Tibial nerve (tissue), 4 donors: Measurements from ENCODE around the gene EIF4A2.

Experiments
- EP300 ChIP-seq, 2 donors: sonication (generic); formaldehyde crosslinking; IDR thresholded peaks; one replicate each; pipeline ENCODE4 v1.6.1; 2017; ENCODE audit warnings: antibody characterized with exemption in 2 of 2, mild to moderate bottlenecking in 1 of 2
- TF ChIP-seq, protein P1 (sequence below), 5 experiments: fragments of 200-600 bp in 3 of 5; fragments of 450-650 bp in 2 of 5; sonication (generic) in 3 of 5; IDR thresholded peaks; one replicate each; pipeline ENCODE4 v1.5.1; 2016 to 2019; ENCODE audit warnings: antibody characterized with exemption in 5 of 5, mild to moderate bottlenecking in 3 of 5, moderate library complexity in 2 of 5

DNA sequence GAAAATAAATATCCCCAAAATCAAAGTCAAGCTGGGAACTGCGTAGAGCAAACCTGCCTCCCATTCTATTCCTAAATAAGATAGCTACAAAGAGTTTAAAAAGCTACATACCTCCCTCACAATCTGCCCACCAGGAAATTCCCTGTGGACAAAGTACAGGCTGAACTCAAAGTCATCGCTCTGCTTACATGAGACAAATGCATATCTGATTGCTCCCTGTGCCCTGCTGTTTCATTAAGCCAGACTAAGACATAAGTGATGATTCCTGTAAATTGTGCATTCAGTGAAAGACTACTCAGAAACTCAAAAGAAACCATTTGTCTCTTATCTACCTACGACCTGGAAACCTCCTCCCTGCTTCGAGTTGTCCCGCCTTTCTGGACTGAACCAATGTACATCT is 28.5 kb upstream of the EIF4A2 start:
- no peak for TF ChIP-seq EP300 (IDR thresholded peaks at IDR 0.05)
- TF ChIP-seq, protein P1, sequence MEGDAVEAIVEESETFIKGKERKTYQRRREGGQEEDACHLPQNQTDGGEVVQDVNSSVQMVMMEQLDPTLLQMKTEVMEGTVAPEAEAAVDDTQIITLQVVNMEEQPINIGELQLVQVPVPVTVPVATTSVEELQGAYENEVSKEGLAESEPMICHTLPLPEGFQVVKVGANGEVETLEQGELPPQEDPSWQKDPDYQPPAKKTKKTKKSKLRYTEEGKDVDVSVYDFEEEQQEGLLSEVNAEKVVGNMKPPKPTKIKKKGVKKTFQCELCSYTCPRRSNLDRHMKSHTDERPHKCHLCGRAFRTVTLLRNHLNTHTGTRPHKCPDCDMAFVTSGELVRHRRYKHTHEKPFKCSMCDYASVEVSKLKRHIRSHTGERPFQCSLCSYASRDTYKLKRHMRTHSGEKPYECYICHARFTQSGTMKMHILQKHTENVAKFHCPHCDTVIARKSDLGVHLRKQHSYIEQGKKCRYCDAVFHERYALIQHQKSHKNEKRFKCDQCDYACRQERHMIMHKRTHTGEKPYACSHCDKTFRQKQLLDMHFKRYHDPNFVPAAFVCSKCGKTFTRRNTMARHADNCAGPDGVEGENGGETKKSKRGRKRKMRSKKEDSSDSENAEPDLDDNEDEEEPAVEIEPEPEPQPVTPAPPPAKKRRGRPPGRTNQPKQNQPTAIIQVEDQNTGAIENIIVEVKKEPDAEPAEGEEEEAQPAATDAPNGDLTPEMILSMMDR (IDR thresholded peaks at IDR 0.05) = no peak
